Liver (tissue), 9 donors: Measurements from ENCODE around the gene ACSL6. TPM values are rescaled to one million over a fixed set of nuclear protein-coding genes. Genes with fewer than 3 reads are reported as not detected.

Experiments
- DNase-seq: peaks from one replicate; pipeline ENCODE4 v3.0.0-alpha.2; 2017; ENCODE audit warnings: low spot score
- H3K27ac ChIP-seq, 2 donors: one replicate each; pipeline ENCODE4 v1.7.0; 2013; ENCODE audit warnings: inconsistent platforms in 2 of 2, low read length in 2 of 2, control low read depth in 1 of 2, low read depth in 1 of 2, mild to moderate bottlenecking in 1 of 2
- H3K27me3 ChIP-seq, 4 donors: one replicate each; pipeline versions ENCODE4 v1.6.1 to v1.7.0; 2013; ENCODE audit warnings: low read length in 3 of 4, inconsistent platforms in 1 of 4, mild to moderate bottlenecking in 1 of 4, moderate library complexity in 1 of 4; ENCODE audit not compliant: control insufficient read depth in 4 of 4, insufficient read depth in 4 of 4
- H3K36me3 ChIP-seq, 4 donors: one replicate each; pipeline versions ENCODE4 v1.6.1 to v1.7.0; 2013; ENCODE audit warnings: low read length in 3 of 4, mild to moderate bottlenecking in 3 of 4, low read depth in 1 of 4, moderate library complexity in 1 of 4; ENCODE audit not compliant: control insufficient read depth in 4 of 4, insufficient read depth in 3 of 4
- H3K4me1 ChIP-seq, 4 donors: one replicate each; pipeline versions ENCODE4 v1.6.1 to v1.7.0; 2013; ENCODE audit warnings: low read length in 3 of 4, mild to moderate bottlenecking in 3 of 4, moderate library complexity in 1 of 4; ENCODE audit not compliant: control insufficient read depth in 4 of 4, insufficient read depth in 4 of 4
- H3K4me3 ChIP-seq, 3 donors: one replicate each; pipeline versions ENCODE4 v1.6.1 to v1.7.0; 2013; ENCODE audit warnings: low read length in 3 of 3, control low read depth in 1 of 3, low read depth in 1 of 3, mild to moderate bottlenecking in 1 of 3
- H3K9ac ChIP-seq, 2 donors: one replicate each; pipeline ENCODE4 v1.7.0; 2013; ENCODE audit warnings: low read length in 2 of 2, mild to moderate bottlenecking in 2 of 2, moderate library complexity in 2 of 2, control low read depth in 1 of 2, low read depth in 1 of 2
- H3K9me3 ChIP-seq, 4 donors: one replicate each; pipeline versions ENCODE4 v1.6.1 to v1.7.0; 2013; ENCODE audit warnings: low read length in 3 of 4; ENCODE audit not compliant: control insufficient read depth in 4 of 4
- EGR1 ChIP-seq, 2 donors: IDR thresholded peaks; 2 replicates each; pipeline ENCODE4 v1.6.1; 2016 to 2018; ENCODE audit warnings: antibody characterized with exemption in 2 of 2, low read depth in 2 of 2
- FOXA1 ChIP-seq: IDR thresholded peaks from 2 replicates; pipeline ENCODE4 v1.6.1; 2016; ENCODE audit warnings: antibody characterized with exemption
- FOXA2 ChIP-seq: IDR thresholded peaks from 2 replicates; pipeline ENCODE4 v1.6.1; 2016; ENCODE audit warnings: antibody characterized with exemption
- GABPA ChIP-seq, 2 donors: IDR thresholded peaks in 1 of 2; conservative IDR thresholded peaks in 1 of 2; 2 replicates each; pipeline ENCODE4 v1.6.1; 2016; ENCODE audit warnings: antibody characterized with exemption in 2 of 2, mild to moderate bottlenecking in 1 of 2, moderate library complexity in 1 of 2
- HNF4A ChIP-seq, 2 donors: conservative IDR thresholded peaks; 2 replicates each; pipeline ENCODE4 v1.6.1; 2016; ENCODE audit warnings: antibody characterized with exemption in 2 of 2, mild to moderate bottlenecking in 2 of 2
- HNF4G ChIP-seq: IDR thresholded peaks from 2 replicates; pipeline ENCODE4 v1.6.1; 2016; ENCODE audit warnings: antibody characterized with exemption
- JUND ChIP-seq, 2 donors: IDR thresholded peaks; 2 replicates each; pipeline ENCODE4 v1.6.1; 2016; ENCODE audit warnings: antibody characterized with exemption in 2 of 2
- NR2F2 ChIP-seq: IDR thresholded peaks from 2 replicates; pipeline ENCODE4 v1.6.1; 2016; ENCODE audit warnings: antibody characterized with exemption
- RAD21 ChIP-seq, 2 donors: IDR thresholded peaks; 2 replicates each; pipeline ENCODE4 v1.6.1; 2016; ENCODE audit warnings: antibody characterized with exemption in 2 of 2, mild to moderate bottlenecking in 2 of 2
- REST ChIP-seq: IDR thresholded peaks from 2 replicates; pipeline ENCODE4 v1.6.1; 2016; ENCODE audit warnings: antibody characterized with exemption, mild to moderate bottlenecking
- RXRA ChIP-seq, 2 donors: IDR thresholded peaks; 2 replicates each; pipeline ENCODE4 v1.6.1; 2017 to 2018; ENCODE audit warnings: antibody characterized with exemption in 2 of 2, mild to moderate bottlenecking in 1 of 2
- TAF1 ChIP-seq: conservative IDR thresholded peaks from 2 replicates; pipeline ENCODE4 v1.6.1; 2016; ENCODE audit warnings: antibody characterized with exemption, mild to moderate bottlenecking
- YY1 ChIP-seq: IDR thresholded peaks from 2 replicates; pipeline ENCODE4 v1.6.1; 2016; ENCODE audit warnings: antibody characterized with exemption, mild to moderate bottlenecking
- WGBS: extraction: QIAGEN DNeasy Blood & Tissue Kit; methylation state at CpG from one replicate; pipeline ENCODE4 v1.1.7; 2013; 5-methylcytosine and 5-hydroxymethylcytosine counted together
- polyA plus RNA-seq, 2 donors: library from polyadenylated mRNA; stranded (reverse) in 1 of 2; unstranded in 1 of 2; fragments of 200-250 nt in 1 of 2; fragments of >200 nt in 1 of 2; fragmentation: Nextera tagmentation in 1 of 2; extraction: Ambion mirVana in 1 of 2; gene quantifications; one replicate each; pipeline versions ENCODE4 v1.2.1 to v1.2.3, GENCODE V29; 2013 to 2015
- total RNA-seq, 2 donors: library from RNA; depleted of rRNA; stranded (reverse); fragments of >200 nt; gene quantifications; one replicate each; pipeline ENCODE4 v1.2.3, GENCODE V29; 2014
- TF ChIP-seq, protein P1 (sequence below): IDR thresholded peaks from 2 replicates; pipeline ENCODE4 v1.6.1; 2016; ENCODE audit warnings: antibody characterized with exemption
- donor health status: healthy.
- donor health status: healthy.
- donor health status: healthy.
- donor health status: healthy.
- donor health status: healthy.

ACSL6 gene
- total and polyA plus RNA-seq, 4 donors, result 0.89 to 129 (median 4.6) TPM

DNA sequence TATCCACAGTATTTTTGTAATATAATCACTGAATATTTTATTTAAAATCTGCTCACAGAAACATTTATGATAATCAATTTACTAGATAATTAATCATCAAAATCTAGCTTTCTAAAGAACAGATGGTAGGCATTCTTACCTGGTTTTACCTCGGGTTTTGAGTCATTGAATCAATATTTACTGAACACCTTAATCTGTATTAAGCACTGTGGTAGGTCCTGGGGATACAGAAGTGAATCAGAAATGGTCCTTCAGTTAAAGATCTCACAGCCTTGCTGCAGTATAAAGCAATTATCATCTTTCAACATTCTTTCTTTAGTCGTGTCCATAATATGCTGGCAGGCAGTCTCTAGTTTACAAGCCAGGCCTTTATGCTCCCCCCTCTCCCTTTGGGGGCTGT is 64.0 kb downstream of the ACSL6 start:
- Histone ChIP-seq H3K36me3 (no peaks in the 10 kb centered on the region), H3K4me1 (no peaks in the 10 kb centered on the region), H3K27me3 (no peaks in the 10 kb centered on the region), H3K9me3 (no peaks in the 10 kb centered on the region), H3K4me3 (no peak overlapping the region), H3K9ac (no peak overlapping the region), H3K27ac (no peak overlapping the region)
- TF ChIP-seq TAF1 (no peak), RAD21 (IDR thresholded peaks at IDR 0.05) (no peak), REST (no peak), EGR1 (IDR thresholded peaks at IDR 0.05; ENCODE audit: low read depth in 2 of 2) (no peak), FOXA1 (no peak), HNF4G (no peak), RXRA (IDR thresholded peaks at IDR 0.05) (no peak)
- TF ChIP-seq, protein P1, sequence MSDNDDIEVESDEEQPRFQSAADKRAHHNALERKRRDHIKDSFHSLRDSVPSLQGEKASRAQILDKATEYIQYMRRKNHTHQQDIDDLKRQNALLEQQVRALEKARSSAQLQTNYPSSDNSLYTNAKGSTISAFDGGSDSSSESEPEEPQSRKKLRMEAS, result no peak
- no peak for DNase-seq
- 53% methylated on average over 2 of the region's 2 CpGs for WGBS

DNA sequence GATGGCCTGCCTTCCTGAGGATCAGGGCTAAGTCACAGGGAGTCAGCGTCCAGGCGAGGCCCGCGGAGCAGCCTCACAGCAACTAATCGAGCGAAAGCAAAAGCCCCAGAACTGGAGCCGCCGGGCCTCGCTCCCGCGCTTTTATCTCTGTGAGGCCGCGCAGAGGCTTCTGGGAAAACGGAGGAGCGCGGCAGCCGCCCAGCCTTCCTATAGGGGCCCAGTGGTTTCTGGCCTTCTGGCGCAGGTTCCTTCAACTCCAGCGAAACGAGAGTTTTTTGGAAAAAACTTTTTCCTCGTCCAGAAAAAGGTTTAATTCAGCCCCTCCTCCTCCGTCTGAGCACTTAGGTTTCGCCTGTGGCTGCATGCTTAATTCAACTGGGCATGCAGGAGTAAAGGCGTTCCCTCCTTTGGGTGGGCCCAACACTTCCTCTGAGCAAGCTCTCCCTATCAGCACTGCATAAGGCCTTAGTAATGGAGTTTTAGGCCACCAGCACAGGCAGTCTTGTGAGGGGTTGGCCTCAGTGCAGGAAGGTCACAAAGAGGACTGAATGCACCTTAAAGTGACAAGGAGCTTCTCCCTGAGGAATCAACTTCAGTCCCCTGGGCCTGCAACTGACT is 65.8 kb downstream of the ACSL6 start, which contains the start of gene MEIKIN:
TSS of gene MEIKIN (minus strand) at position 113 of the 618 bp plus-strand sequence. CDS start 158 bp downstream, outside the sequence.
- TF ChIP-seq HNF4A (conservative IDR thresholded peaks at IDR 0.05), result no peak
- TF ChIP-seq EGR1 (IDR thresholded peaks at IDR 0.05; ENCODE audit: low read depth in 2 of 2), result no peak
- no peak for TF ChIP-seq HNF4G
- TF ChIP-seq, protein P1, result no peak
- no peak for TF ChIP-seq GABPA (IDR thresholded peaks at IDR 0.05 in 1 of 2, conservative IDR thresholded peaks at IDR 0.05 in 1 of 2)
- TF ChIP-seq FOXA1, result no peak
- no peak for TF ChIP-seq NR2F2
- no peak for TF ChIP-seq RXRA (IDR thresholded peaks at IDR 0.05)
- no peak for TF ChIP-seq FOXA2
- TF ChIP-seq JUND (IDR thresholded peaks at IDR 0.05), result no peak
- TF ChIP-seq YY1, result no peak
- Histone ChIP-seq H3K36me3 (no peaks in the 10 kb centered on the region), H3K9me3 (no peaks in the 10 kb centered on the region), H3K27me3 (no peaks in the 10 kb centered on the region), H3K4me1 (no peaks in the 10 kb centered on the region), H3K27ac (no peak within 1 kb of the TSS), H3K9ac (no peak within 1 kb of the TSS), H3K4me3 (no peak within 1 kb of the TSS)
- DNase-seq, result no peak
- 87% methylated on average over 24 of the region's 24 CpGs for WGBS
